Renal cortex interstitium (tissue), 11 donors: ENCODE results near the gene NCOA1. TPM values are rescaled to one million over a fixed set of nuclear protein-coding genes. Genes with fewer than 3 reads are reported as not detected.
"Not testable (repeated sequence)": the region's sequence is repeated elsewhere in the genome, so short reads cannot be mapped to it uniquely, and the experiment has no call there.

ENCODE experiments used
- DNase-seq, 11 donors: peaks; one replicate each; pipeline ENCODE4 v3.0.0-alpha.2; 2013; ENCODE audit warnings: low read depth in 9 of 11, low spot score in 4 of 11; ENCODE audit errors: extremely low read depth in 1 of 11
- polyA plus RNA-seq, 3 donors: library from polyadenylated mRNA; unstranded; fragments of 120-200 nt; gene quantifications; one replicate each; pipeline ENCODE4 v1.2.1, GENCODE V29; 2013; ENCODE audit not compliant: insufficient read length in 3 of 3

NCOA1 gene
- polyA plus RNA-seq, 3 donors: 41.3 to 44.6 (median 43.7) TPM

DNA sequence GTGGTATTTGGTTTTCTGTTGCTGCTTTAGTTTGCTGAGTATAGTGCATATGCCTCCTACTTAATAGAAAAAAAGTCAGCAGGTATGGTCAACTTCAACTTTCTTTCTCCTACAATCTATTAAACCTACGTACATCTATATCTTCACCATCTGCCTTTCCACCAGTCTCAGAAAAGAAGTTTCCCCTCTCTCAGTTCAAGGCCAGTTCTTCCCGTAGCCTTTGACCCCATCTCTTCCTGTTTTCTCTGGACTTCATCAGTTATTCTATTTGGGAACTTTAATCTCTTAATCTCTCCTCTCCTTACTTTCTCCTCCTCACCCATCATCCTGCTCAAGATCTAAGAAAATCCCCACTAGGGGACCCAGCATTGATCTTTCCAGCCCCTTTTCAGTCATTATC is 296.5 kb downstream of the NCOA1 start:
- no peak for DNase-seq

GRCh38 chr2:24788816-24789215 is 297.8 kb downstream of the NCOA1 start:
- DNase-seq: no peak

DNA sequence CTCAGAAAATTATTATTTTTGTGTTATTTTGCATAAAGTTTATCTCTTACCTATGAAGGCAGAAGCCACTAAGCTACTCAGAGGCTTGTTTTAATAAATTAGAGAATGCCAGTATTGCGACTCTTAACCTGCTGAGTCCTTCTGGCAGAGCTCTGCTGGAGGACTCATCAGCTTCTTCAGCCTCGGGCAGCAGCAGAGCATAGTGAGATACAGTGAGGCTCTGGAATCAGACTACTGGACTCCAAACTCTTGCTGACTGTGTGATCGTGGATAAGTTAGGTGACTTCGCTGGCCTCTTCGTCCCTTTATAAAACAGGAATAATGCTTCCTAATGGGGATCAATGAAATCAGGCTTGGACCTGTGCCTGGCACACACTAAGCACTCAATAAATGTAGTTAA is 300.4 kb downstream of the NCOA1 start:
- DNase-seq: no peak

- no peak for DNase-seq
Observed at GRCh38 chr2:24792542-24792873, 301.5 kb downstream of the NCOA1 start.

DNA sequence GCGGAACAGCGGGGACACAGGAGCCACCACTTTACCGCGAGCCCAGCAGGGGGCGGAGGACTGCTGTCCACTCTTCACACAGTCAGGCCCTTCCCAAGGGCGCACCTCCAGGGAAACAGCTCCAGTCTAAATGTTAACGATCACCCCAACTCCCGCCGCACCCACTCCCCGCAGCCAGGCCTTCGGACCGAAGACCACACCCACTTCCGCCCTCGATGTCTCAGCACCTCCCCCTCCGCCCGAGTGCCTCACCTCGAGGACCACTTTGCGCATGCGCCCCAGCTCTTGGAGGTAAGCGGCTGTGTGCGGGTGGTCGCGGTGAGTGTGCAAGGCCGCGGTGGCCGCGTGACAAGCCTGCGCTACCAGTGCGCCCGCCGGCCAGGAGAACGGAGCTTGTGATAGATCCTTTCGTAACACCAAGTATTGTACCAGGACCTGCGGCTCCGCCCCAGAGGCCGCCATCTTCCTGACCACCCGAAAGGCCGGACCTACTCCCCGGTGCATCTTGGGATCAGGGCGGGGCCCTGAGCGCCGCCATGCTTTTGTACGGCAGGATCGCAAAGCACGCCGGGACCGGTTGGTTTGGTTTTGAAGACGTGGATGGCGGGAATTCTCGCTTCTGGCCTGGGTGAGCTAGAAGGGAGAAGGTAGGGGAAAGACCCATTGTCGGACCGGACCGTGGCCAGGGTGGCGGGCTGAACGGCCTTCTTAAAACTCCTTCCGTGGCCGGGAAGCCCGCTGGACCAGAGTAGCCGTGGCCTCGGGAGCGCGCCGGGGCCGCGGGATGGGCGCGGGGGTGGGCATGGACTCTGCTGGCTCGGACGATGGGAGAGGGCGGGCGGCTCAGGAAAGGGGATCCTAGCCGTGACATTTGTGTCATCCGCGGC is 302.1 kb downstream of the NCOA1 start, which contains the start of the genes CENPO and PTRHD1:
TSS of gene CENPO (plus strand) at position 552 of the 887 bp plus-strand sequence. CDS start 495 bp downstream, outside the sequence.
TSS of gene PTRHD1 (minus strand) at position 518 of the 887 bp plus-strand sequence. CDS start at position 504, 14 bp downstream.
- peak; percentile 91 to 96 (median 96) for DNase-seq

- no peak for DNase-seq
Observed at GRCh38 chr2:24793761-24794435, 302.8 kb downstream of the NCOA1 start.

- DNase-seq: no peak
Observed at GRCh38 chr2:24797644-24798043, 306.6 kb downstream of the NCOA1 start.

DNA sequence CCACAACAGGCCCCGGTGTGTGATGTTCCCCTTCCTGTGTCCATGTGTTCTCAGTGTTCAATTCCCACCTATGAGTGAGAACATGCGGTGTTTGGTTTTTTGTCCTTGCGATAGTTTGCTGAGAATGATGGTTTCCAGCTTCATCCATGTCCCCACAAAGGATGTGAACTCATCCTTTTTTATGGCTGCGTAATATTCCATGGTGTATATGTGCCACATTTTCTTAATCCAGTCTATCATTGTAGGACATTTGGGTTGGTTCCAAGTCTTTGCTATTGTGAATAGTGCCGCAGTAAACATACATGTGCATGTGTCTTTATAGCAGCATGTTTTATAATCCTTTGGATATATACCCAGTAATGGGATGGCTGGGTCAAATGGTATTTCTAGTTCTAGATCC is 309.4 kb downstream of the NCOA1 start:
- not testable (repeated sequence) for DNase-seq

DNA sequence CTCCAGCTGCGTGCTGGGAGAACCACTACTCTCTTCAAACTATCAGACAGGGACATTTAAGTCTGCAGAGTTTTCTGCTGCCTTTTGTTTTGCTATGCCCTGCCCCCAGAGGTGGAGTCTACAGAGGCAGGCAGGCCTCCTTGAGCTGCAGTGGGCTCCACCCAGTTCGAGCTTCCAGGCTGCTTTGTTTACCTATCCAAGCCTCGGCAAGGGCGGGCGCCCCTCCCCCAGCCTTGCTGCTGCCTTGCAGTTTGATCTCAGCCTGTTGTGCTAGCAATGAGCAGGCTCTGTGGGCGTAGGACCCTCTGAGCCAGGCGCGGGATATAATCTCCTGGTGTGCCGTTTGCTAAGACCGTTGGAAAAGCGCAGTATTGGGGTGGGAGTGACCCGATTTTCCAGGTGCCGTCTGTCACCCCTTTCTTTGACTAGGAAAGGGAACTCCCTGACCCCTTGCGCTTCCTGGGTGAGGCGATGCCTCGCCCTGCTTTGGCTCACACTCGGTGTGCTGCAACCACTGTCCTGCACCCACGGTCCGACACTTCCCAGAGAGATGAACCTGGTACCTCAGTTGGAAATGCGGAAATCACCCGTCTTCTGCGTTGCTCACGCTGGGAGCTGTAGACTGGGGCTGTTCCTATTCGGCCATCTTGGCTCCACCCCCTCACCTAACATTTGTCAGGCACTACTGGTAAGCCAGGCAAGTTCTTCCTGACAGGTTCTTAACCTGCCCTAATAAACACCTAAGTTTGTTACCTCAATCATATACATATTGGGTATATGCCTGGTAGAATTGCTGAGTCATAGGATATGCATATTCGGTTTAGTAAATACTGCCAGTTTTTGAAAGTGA is 315.0 kb downstream of the NCOA1 start:
- DNase-seq: not testable (repeated sequence)

DNA sequence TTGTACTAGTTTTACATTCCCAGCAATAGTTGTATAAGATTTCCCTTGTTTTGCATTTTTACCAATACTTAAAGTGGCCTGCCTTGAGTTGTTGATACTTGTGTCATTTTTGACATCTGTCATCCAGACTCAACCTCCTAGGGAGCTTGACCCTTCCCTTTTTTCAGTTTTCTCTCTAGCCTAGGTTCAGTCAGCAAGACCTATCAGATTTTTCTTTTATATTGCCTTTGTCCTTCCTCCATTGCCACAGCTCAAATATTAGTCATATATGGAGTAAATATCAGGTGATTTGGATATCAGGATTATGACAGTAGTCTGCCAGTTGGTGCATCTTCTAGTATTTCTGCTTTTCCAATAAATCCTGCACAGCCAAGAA is 315.6 kb downstream of the NCOA1 start:
- DNase-seq: no peak

DNA sequence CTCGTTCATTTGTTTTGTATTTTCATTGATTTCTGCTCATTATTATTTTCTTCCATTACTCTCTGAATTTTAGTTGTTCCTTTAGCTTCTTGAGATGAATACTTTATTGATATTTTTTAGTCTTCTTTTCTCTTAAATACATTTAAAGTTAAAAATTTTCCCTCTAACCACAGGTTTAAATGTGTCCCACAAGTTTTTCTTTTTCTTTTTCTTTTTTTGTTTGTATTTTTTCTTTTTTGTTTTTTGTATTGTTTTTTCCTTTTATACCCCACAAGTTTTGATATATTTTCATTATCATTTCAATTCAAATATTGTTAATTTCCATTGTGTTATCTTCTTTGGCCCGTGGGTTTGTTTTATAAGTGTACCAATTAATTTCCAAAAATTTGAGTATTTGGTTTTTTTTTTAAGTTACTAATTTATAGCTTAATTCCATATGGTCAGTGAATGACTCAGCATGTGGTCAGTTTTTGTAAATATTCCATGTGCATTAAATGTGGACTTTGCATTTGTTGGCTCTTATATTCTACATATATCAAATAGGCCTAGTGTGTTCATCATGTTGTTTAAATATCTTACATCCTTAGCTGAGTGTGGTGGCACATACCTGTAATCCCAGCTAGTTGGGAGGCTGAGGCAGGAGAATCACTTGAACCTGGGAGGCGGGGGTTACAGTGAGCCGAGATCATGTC is 318.4 kb downstream of the NCOA1 start:
- DNase-seq: no peak

- DNase-seq: no peak
Observed at GRCh38 chr2:24813691-24814137, 322.7 kb downstream of the NCOA1 start.

DNA sequence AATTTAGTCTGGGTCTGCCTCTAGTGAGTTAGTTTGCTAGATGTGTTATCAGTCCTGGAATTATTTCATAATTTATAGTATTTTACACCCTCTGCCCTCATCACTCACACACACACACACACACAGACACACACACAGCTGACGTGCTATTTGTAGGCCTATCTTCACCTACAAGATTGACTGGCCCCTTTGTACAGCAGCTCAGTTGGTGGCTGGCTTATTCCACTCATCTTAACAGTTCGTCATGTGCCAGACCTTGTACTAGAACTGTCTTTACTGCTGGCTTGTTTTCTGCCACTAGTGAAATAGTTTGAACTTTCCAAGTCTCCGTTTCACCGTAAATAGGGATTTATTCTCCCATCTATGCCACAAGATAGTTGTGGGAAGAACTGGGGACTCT is 323.5 kb downstream of the NCOA1 start:
- DNase-seq: no peak

GRCh38 chr2:24815171-24815570 is 324.1 kb downstream of the NCOA1 start:
- no peak for DNase-seq

DNA sequence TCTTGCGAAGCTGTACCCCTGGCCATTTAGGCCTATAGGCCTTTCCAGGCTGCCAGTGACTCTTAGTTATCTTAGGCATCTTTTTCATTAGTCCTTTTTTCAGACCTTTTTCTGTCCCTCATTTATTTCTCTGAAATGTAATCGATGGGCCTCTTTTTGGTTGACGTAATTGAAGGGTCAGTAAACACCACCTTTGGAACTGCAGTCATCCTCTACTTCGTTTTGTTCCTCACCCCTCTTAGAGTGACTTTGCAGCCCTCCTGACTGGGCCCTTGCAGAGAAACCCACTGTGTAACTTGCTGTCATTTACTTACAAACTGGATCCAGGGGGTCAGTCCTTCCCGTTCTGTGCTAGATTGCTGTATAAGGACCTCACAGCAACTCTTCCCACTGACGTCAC is 325.4 kb downstream of the NCOA1 start:
- DNase-seq: no peak

GRCh38 chr2:24816884-24817283 is 325.8 kb downstream of the NCOA1 start:
- DNase-seq: no peak

DNA sequence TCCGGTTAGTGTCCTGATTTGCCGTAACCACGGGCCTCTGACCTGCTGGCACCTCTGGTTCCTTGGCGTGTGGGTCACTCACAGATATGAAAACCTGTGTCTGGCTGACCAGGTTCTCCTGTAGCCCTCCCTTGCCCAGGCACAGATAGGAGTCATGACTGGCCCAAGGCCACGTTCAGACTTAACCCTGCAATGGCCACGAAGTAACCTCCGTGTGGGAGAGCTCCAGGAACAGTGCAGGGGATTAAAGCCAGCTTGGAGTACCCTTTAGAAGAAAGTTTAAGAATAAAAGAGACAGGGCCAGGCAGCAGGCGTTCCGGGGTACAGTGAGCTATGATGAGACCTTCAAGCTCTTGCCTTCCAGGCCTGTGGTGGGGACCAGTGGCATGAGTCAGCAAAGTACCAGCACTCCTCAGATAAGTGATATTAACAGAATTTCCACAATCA is 327.7 kb downstream of the NCOA1 start:
- DNase-seq: no peak

- no peak for DNase-seq
Observed at GRCh38 chr2:24819442-24820174, 328.6 kb downstream of the NCOA1 start.
